GM12878 (cell line): ENCODE data around the gene MAK. TPM values are rescaled to one million over a fixed set of nuclear protein-coding genes. Genes with fewer than 3 reads are reported as not detected.

Experiments used
- ATAC-seq: fragments of 200-7000 bp; cut with Tn5 transposase; 3 replicates; pipeline ENCODE4 v1.9.1; 2020; ENCODE audit warnings: mild to moderate bottlenecking, moderate library complexity
- BruUV-seq: library from RNA; stranded (reverse); fragments of 400-500 nt; replicated peaks from 2 replicates; lab custom pipeline; 2021; lab: Mats Ljungman, UMichigan
- CTCF ChIA-PET: fragments of 300-600 bp; sonication (Branson Sonifier 250); formaldehyde crosslinking; extraction: SDS; loops from one replicate; lab custom pipeline; 2021; ENCODE audit warnings: inconsistent platforms; lab: Yijun Ruan, JAX
- POLR2A ChIA-PET: fragments of 350-600 bp; formaldehyde crosslinking; extraction: SDS; loops from one replicate; lab custom pipeline; 2021; ENCODE audit warnings: inconsistent platforms; lab: Charles Lee
- RAD21 ChIA-PET: fragments of 300-600 bp; sonication (Branson Sonifier 250); formaldehyde crosslinking; loops from one replicate; lab custom pipeline; 2023; ENCODE audit warnings: antibody characterized with exemption; ENCODE audit not compliant: unreplicated experiment; lab: Charles Lee
- SMC1A ChIA-PET: fragments of 300-600 bp; sonication (Branson Sonifier 250); formaldehyde crosslinking; loops from one replicate; lab custom pipeline; 2023; ENCODE audit not compliant: unreplicated experiment, uncharacterized antibody; lab: Charles Lee
- DNase-seq: peaks from one replicate; pipeline ENCODE4 v3.0.0-alpha.2; 2011; ENCODE audit warnings: low read depth, low spot score
- FAIRE-seq: peaks from 3 replicates; lab custom pipeline; 2011; peaks lifted over from hg19 to GRCh38; lab: Jason Lieb, UNC
- H2AFZ ChIP-seq: 2 replicates; pipeline ENCODE4 v1.6.0; 2011; ENCODE audit warnings: low read depth, low read length, control low read depth; ENCODE audit not compliant: control insufficient read depth
- H3K27ac ChIP-seq: 2 replicates; pipeline ENCODE4 v1.5.1; 2011; ENCODE audit warnings: control low read depth; ENCODE audit not compliant: control insufficient read depth, insufficient read depth
- H3K27me3 ChIP-seq, 2 experiments: replicated peaks in 1 of 2; 2 replicates each; pipeline versions ENCODE4 v1.6.0 to v1.6.1; 2011; ENCODE audit warnings: low read length in 1 of 2; ENCODE audit not compliant: control insufficient read depth in 2 of 2, insufficient read depth in 2 of 2
- H3K36me3 ChIP-seq, 2 experiments: 2 replicates each; pipeline ENCODE4 v1.5.1; 2011; ENCODE audit warnings: low read length in 1 of 2; ENCODE audit not compliant: control insufficient read depth in 2 of 2, insufficient read depth in 2 of 2
- H3K4me1 ChIP-seq: 2 replicates; pipeline ENCODE4 v1.6.1; 2011; ENCODE audit warnings: mild to moderate bottlenecking, low read length, moderate library complexity, mixed read lengths; ENCODE audit not compliant: control insufficient read depth, insufficient read depth
- H3K4me2 ChIP-seq: 2 replicates; pipeline ENCODE4 v1.6.0; 2011; ENCODE audit warnings: control low read depth; ENCODE audit not compliant: control insufficient read depth, insufficient read depth
- H3K4me3 ChIP-seq: fragments of 200-600 bp; sonication (generic); 2 replicates; pipeline ENCODE4 v1.5.1; 2016
- H3K79me2 ChIP-seq: 2 replicates; pipeline ENCODE4 v1.6.0; 2011; ENCODE audit warnings: low read length; ENCODE audit not compliant: control insufficient read depth, insufficient read depth
- H3K9ac ChIP-seq: 2 replicates; pipeline ENCODE4 v1.8.0; 2011; ENCODE audit warnings: low read length, control low read depth, mixed read lengths; ENCODE audit not compliant: control insufficient read depth, insufficient read depth
- H3K9me3 ChIP-seq: replicated peaks from 3 replicates; pipeline ENCODE4 v1.5.1; 2011; ENCODE audit warnings: mild to moderate bottlenecking, low read length; ENCODE audit not compliant: control insufficient read depth, insufficient read depth
- H4K20me1 ChIP-seq: 2 replicates; pipeline ENCODE4 v1.6.0; 2011; ENCODE audit not compliant: control insufficient read depth, insufficient read depth
- ATF7 ChIP-seq: fragments of 450-650 bp; IDR thresholded peaks from 2 replicates; pipeline ENCODE4 v1.6.1; 2016; ENCODE audit warnings: low read depth, mild to moderate bottlenecking
- BHLHE40 ChIP-seq, 2 experiments: fragments of 450-650 bp in 1 of 2; IDR thresholded peaks; 2 replicates each; pipeline ENCODE4 v1.6.1; 2011 to 2017; ENCODE audit warnings: low read depth in 2 of 2, borderline replicate concordance in 1 of 2, improper control_type of control experiment in 1 of 2, low read length in 1 of 2, mild to moderate bottlenecking in 1 of 2
- CEBPB ChIP-seq, 2 experiments: fragments of 150-350 bp in 1 of 2; IDR thresholded peaks; 2 replicates each; pipeline ENCODE4 v1.6.1; 2012 to 2014; ENCODE audit warnings: low read depth in 2 of 2, low read length in 2 of 2, borderline replicate concordance in 1 of 2, inconsistent platforms in 1 of 2
- ESRRA ChIP-seq: IDR thresholded peaks from 2 replicates; pipeline ENCODE4 v1.6.1; 2012; ENCODE audit warnings: mild to moderate bottlenecking, low read length, improper control_type of control experiment
- HDGF ChIP-seq: fragments of 450-650 bp; IDR thresholded peaks from 2 replicates; pipeline ENCODE4 v1.6.1; 2016; ENCODE audit warnings: antibody characterized with exemption
- NBN ChIP-seq: fragments of 450-650 bp; IDR thresholded peaks from 2 replicates; pipeline ENCODE4 v1.6.1; 2016
- NFYB ChIP-seq: IDR thresholded peaks from 2 replicates; pipeline ENCODE4 v1.6.1; 2011; ENCODE audit warnings: low read depth, mild to moderate bottlenecking, low read length, improper control_type of control experiment, moderate library complexity; ENCODE audit not compliant: insufficient read depth
- RCOR1 ChIP-seq: conservative IDR thresholded peaks from 2 replicates; pipeline ENCODE4 v1.6.1; 2012; ENCODE audit warnings: low read depth, low read length, improper control_type of control experiment
- SRF ChIP-seq, 2 experiments: IDR thresholded peaks; 2 replicates each; pipeline ENCODE4 v1.6.1; 2011; ENCODE audit warnings: low read depth in 2 of 2, low read length in 2 of 2, mild to moderate bottlenecking in 1 of 2, moderate library complexity in 1 of 2
- WGBS: methylation state at CpG from one replicate; pipeline ENCODE4 v1.1.6; 2016; ENCODE audit warnings: low lambda C conversion rate; ENCODE audit not compliant: insufficient replicate concordance, insufficient coverage; ENCODE audit errors: missing lambda C conversion rate; 5-methylcytosine and 5-hydroxymethylcytosine counted together
- in situ Hi-C: fragments of 300-500 bp; cut with MboI; formaldehyde crosslinking; loops from 9 replicates; pipeline ENCODE4 v1.14.3; 2018; ENCODE audit warnings: mixed read lengths
- intact Hi-C: fragments of 100-400 bp; cut with micrococcal nuclease; formaldehyde crosslinking; loops from one replicate; pipeline ENCODE4 v1.14.2; 2022; ENCODE audit not compliant: unreplicated experiment
- polyA plus RNA-seq, 11 experiments: library from polyadenylated mRNA; depleted of rRNA in 4 of 11; unstranded in 6 of 11; stranded (reverse) in 5 of 11; fragments of >200 nt; fragmentation: Nextera tagmentation in 4 of 11; fragmentation: Illumina TruSeq in 1 of 11; extraction: Ambion mirVana in 4 of 11; extraction: Trizol in 1 of 11; gene quantifications; 1 replicate in 1 of 11; 2 replicates in 10 of 11; pipeline versions ENCODE4 v1.2.1 to v1.2.3, GENCODE V29; 2011 to 2016; ENCODE audit warnings: inconsistent platforms in 2 of 11, missing spikeins in 2 of 11, low read depth in 1 of 11
- total RNA-seq, 4 experiments: library from RNA; depleted of rRNA in 3 of 4; stranded (reverse); fragments of >200 nt in 3 of 4; fragmentation: Illumina TruSeq in 1 of 4; extraction: Trizol in 1 of 4; gene quantifications; 2 replicates each; pipeline versions ENCODE4 v1.2.1 to v1.2.3, GENCODE V29; 2013 to 2021
- TF ChIP-seq, protein P1 (sequence below): fragments of 150-350 bp; IDR thresholded peaks from 2 replicates; pipeline ENCODE4 v1.6.1; 2014; ENCODE audit warnings: mild to moderate bottlenecking, low read depth, low read length
- TF ChIP-seq, protein P2 (sequence below): fragments of 450-650 bp; IDR thresholded peaks from 2 replicates; pipeline ENCODE4 v1.6.1; 2017; ENCODE audit warnings: low read depth, mild to moderate bottlenecking, moderate library complexity

Gene MAK
- total and polyA plus RNA-seq, 10 of the 15 experiments (the other 5 are each of a cell fraction or from before 2014, with no cell fraction given), result 0.01 to 0.90 (median 0.13) TPM; not detected in 1

DNA sequence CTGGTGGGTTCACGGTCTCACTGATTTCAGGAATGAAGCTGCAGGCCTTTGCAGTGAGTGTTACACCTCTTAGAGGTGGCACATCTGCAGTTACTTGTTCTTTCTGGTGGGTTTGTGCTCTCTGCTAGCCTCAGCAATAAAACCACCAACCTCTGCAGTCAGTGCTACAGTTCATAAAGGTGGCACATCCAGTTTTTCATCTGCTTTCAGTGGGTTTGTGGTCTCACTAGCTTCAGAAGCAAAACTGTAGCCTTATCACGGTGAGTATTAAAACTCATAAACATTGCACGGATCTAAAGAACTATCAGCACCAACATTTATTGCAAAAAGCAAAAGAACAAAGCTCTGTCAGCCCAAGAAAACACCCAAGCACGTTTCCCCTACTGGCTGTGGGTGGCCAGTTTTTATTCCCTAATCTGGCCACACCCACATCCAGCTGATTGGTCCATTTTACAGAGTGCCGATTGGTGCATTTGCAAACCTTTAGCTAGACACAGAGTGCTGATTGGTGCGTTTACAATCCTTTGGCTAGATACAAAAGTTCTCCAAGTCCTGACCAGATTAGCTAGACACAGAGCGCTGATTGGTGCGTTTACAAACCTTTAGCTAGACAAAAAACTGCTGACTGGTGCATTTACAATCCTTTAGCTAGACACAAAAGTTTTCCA lies 118.9 kb downstream of the MAK start (continued):
- TF ChIP-seq HDGF (no peak), NFYB (peak; percentile 97), BHLHE40 (IDR thresholded peaks at IDR 0.05; ENCODE audit: borderline replicate concordance in 1 of 2, low read depth in 2 of 2, low read length in 1 of 2) (peak in 1 of 2 experiments; percentile 20; a peak in 1 of 4 replicates)
- TF ChIP-seq, protein P1, sequence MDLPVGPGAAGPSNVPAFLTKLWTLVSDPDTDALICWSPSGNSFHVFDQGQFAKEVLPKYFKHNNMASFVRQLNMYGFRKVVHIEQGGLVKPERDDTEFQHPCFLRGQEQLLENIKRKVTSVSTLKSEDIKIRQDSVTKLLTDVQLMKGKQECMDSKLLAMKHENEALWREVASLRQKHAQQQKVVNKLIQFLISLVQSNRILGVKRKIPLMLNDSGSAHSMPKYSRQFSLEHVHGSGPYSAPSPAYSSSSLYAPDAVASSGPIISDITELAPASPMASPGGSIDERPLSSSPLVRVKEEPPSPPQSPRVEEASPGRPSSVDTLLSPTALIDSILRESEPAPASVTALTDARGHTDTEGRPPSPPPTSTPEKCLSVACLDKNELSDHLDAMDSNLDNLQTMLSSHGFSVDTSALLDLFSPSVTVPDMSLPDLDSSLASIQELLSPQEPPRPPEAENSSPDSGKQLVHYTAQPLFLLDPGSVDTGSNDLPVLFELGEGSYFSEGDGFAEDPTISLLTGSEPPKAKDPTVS, result no peak
- TF ChIP-seq, all 136 proteins: peak for 5

DNA sequence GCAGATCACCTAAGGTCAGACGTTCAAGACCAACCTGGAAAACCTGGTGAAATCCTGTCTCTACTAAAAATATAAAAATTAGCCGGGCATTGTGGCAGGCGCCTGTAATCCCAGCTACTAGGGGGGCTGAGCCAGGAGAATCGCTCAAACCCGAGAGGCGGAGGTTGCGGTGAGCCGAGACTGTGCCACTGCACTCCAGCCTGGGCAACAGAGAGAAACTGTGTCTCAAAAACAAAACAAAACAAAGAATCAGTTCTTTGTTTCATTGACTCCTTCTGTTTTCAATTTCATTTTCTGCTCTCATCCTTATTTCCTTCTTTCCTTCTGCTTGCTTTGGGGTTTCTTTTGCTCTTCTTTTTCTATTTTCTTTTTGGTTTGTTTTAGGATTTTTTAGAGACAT lies 124.4 kb downstream of the MAK start:
- TF ChIP-seq RCOR1, result no peak
- no peak for TF ChIP-seq ATF7
- TF ChIP-seq NBN, result no peak
- TF ChIP-seq SRF (IDR thresholded peaks at IDR 0.05; ENCODE audit: low read depth in 2 of 2, low read length in 2 of 2), result no peak
- TF ChIP-seq CEBPB (IDR thresholded peaks at IDR 0.05; ENCODE audit: borderline replicate concordance in 1 of 2, low read depth in 2 of 2, low read length in 2 of 2), result no peak
- no peak for TF ChIP-seq ESRRA
- TF ChIP-seq, protein P2, sequence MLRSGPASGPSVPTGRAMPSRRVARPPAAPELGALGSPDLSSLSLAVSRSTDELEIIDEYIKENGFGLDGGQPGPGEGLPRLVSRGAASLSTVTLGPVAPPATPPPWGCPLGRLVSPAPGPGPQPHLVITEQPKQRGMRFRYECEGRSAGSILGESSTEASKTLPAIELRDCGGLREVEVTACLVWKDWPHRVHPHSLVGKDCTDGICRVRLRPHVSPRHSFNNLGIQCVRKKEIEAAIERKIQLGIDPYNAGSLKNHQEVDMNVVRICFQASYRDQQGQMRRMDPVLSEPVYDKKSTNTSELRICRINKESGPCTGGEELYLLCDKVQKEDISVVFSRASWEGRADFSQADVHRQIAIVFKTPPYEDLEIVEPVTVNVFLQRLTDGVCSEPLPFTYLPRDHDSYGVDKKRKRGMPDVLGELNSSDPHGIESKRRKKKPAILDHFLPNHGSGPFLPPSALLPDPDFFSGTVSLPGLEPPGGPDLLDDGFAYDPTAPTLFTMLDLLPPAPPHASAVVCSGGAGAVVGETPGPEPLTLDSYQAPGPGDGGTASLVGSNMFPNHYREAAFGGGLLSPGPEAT, result no peak
- TF ChIP-seq, all 136 proteins: peak for 0
- H3K9ac ChIP-seq, result no peak overlapping the region
- no peak overlapping the region for H3K4me2 ChIP-seq
- no peak overlapping the region for H3K27ac ChIP-seq
- POLR2A ChIA-PET, result no interaction called here
- H2AFZ ChIP-seq, result no peak overlapping the region
- peaks cover 2 to 3% of the 10 kb centered on the region in 2 experiments; a peak in 2 of 4 replicates for H3K36me3 ChIP-seq
- CTCF ChIA-PET, result no interaction called here
- 90% methylated on average over 8 of the region's 8 CpGs for WGBS
- no peaks in the 10 kb centered on the region for H4K20me1 ChIP-seq
- no peaks in the 10 kb centered on the region for H3K27me3 ChIP-seq
- H3K4me3 ChIP-seq, result no peak overlapping the region
- ATAC-seq (no peak; the same call in 2 of the 3 replicates), FAIRE-seq (no peak), DNase-seq (no peak)
- in situ Hi-C loops, result no loop called here
- intact Hi-C loops, result no loop called here
- RAD21 ChIA-PET, result no interaction called here
- 0 out of 2 replicates have a peak, but pooled peaks cover 4% of the 10 kb centered on the region for H3K4me1 ChIP-seq
- H3K9me3 ChIP-seq, result peaks cover 9% of the 10 kb centered on the region; the same call in 2 of the 3 replicates
- SMC1A ChIA-PET, result no interaction called here
- BruUV-seq, result no TSS peak
- H3K79me2 ChIP-seq, result no peaks in the 10 kb centered on the region
